HG03342 (cell line): ENCODE measurements around the gene ANXA4.

Experiments used
- ATAC-seq: cut with Tn5 transposase; IDR thresholded peaks from one replicate; pipeline ENCODE4 v1.9.1; 2021; ENCODE audit warnings: mild to moderate bottlenecking, moderate library complexity; ENCODE audit not compliant: unreplicated experiment

The ANXA4 gene

GRCh38 chr2:69837533-69837932 lies 95.6 kb downstream of the ANXA4 start:
- ATAC-seq = no peak

GRCh38 chr2:69843993-69844392 lies 102.1 kb downstream of the ANXA4 start:
- no peak for ATAC-seq

- no peak for ATAC-seq
Observed at GRCh38 chr2:69844560-69844959, 102.6 kb downstream of the ANXA4 start.

- ATAC-seq = no peak
Observed at GRCh38 chr2:69846182-69847067, 104.5 kb downstream of the ANXA4 start.

- no peak for ATAC-seq
Observed at GRCh38 chr2:69847068-69847828, 105.3 kb downstream of the ANXA4 start.

GRCh38 chr2:69848186-69848790 lies 106.4 kb downstream of the ANXA4 start:
- no peak for ATAC-seq

GRCh38 chr2:69858261-69858660 lies 116.3 kb downstream of the ANXA4 start:
- ATAC-seq = no peak

GRCh38 chr2:69863298-69863697 lies 121.4 kb downstream of the ANXA4 start:
- ATAC-seq = no peak
